ENCODE measurements around the gene IKBIP.
"Not testable (repeated sequence)": the region's sequence is repeated elsewhere in the genome, so short reads cannot be mapped to it uniquely, and the experiment has no call there.

The IKBIP gene

DNA sequence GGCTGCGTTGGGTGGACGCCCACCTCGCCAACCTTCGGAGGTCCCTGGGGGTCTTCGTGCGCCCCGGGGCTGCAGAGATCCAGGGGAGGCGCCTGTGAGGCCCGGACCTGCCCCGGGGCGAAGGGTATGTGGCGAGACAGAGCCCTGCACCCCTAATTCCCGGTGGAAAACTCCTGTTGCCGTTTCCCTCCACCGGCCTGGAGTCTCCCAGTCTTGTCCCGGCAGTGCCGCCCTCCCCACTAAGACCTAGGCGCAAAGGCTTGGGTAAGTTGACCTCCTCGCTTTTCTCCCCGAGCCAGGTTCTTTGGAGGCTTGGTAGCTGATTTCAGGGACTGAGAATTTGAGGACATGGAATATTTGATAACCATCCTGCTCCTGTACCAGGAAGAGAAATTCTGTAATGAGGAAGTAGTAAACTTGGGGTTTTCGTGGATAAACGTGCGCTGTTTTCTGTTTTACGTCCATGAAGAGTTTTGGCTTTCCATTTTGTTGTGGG lies 1.0 kb upstream of the IKBIP start:
- H3K27me3 ChIP-seq (ENCODE audit: low read length): no peaks in the 10 kb centered on the region
- H3K4me3 ChIP-seq (ENCODE audit: insufficient read depth, low read length, poor library complexity, severe bottlenecking): peak overlapping the region; percentile 96
- H3K9me3 ChIP-seq (ENCODE audit: insufficient read depth, low read length): no peaks in the 10 kb centered on the region
- H4K20me1 ChIP-seq (ENCODE audit: low read depth, low read length): no peaks in the 10 kb centered on the region
- peaks cover 10% of the 10 kb centered on the region; the same call in 1 of the 2 replicates for H3F3A ChIP-seq (ENCODE audit: insufficient read depth)
- TF ChIP-seq CTCF (IDR thresholded peaks at IDR 0.05; ENCODE audit: insufficient read depth, low read length, poor library complexity, severe bottlenecking) (no peak), EZH2phosphoT487 (conservative IDR thresholded peaks at IDR 0.05; ENCODE audit: low read length) (no peak)
- H3K9ac ChIP-seq (ENCODE audit: low read length): peak overlapping the region; percentile 95
- H3K27ac ChIP-seq (ENCODE audit: low read depth, low read length): peak overlapping the region; percentile 29
- peak overlapping the region; percentile 87 for H3K4me2 ChIP-seq (ENCODE audit: low read depth, low read length, poor library complexity, severe bottlenecking)
- H2AFZ ChIP-seq (ENCODE audit: low read depth, low read length, severe bottlenecking): peak overlapping the region; percentile 70
- peaks cover 21% of the 10 kb centered on the region; the same call in 1 of the 2 replicates for H3K36me3 ChIP-seq (ENCODE audit: low read length)
- H3K9me2 ChIP-seq (replicated peaks; ENCODE audit: insufficient read depth, low read length): no peaks in the 10 kb centered on the region
- H3K79me2 ChIP-seq (ENCODE audit: insufficient read depth, low read length): peaks cover 60% of the 10 kb centered on the region

GRCh38 chr12:98644433-98644711 lies 216 bp downstream of the IKBIP start:
- Histone ChIP-seq H3K9ac (ENCODE audit: low read length) (peak overlapping the region; percentile 95), H3K36me3 (ENCODE audit: low read length) (peaks cover 13% of the 10 kb centered on the region; the same call in 1 of the 2 replicates), H3K79me2 (ENCODE audit: insufficient read depth, low read length) (peaks cover 72% of the 10 kb centered on the region), H3K9me3 (ENCODE audit: insufficient read depth, low read length) (no peaks in the 10 kb centered on the region), H4K20me1 (ENCODE audit: low read depth, low read length) (no peaks in the 10 kb centered on the region), H3K27me3 (ENCODE audit: low read length) (no peaks in the 10 kb centered on the region), H3K27ac (ENCODE audit: low read depth, low read length) (peak overlapping the region; percentile 88), H3K4me2 (ENCODE audit: low read depth, low read length, poor library complexity, severe bottlenecking) (peak overlapping the region; percentile 94), H3K4me3 (ENCODE audit: insufficient read depth, low read length, poor library complexity, severe bottlenecking) (peak overlapping the region; percentile 96), H2AFZ (ENCODE audit: low read depth, low read length, severe bottlenecking) (peak overlapping the region; percentile 80), H3F3A (ENCODE audit: insufficient read depth) (peaks cover 10% of the 10 kb centered on the region; the same call in 1 of the 2 replicates), H3K9me2 (replicated peaks; ENCODE audit: insufficient read depth, low read length) (no peaks in the 10 kb centered on the region)
- TF ChIP-seq CTCF (IDR thresholded peaks at IDR 0.05; ENCODE audit: insufficient read depth, low read length, poor library complexity, severe bottlenecking) (no peak), EZH2phosphoT487 (conservative IDR thresholded peaks at IDR 0.05; ENCODE audit: low read length) (no peak)

DNA sequence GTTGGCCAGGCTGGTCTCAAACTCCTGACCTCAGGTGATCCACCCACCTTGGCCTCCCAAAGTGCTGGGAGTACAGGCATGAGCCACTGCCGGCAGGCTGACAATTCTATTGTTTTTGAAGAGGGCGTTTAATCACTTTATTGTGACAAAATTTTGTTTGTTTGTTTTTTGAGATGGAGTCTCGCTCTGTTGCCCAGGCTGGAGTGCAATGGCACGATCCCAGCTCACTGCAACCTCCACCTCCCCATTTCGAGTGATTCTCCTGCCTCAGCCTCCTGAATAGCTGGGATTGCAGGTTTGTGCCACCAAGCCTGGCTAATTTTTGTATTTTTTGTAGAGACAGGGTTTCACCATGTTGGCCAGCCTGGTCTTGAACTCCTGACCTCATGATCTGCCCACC lies 1.8 kb downstream of the IKBIP start:
- H3K4me3 ChIP-seq (ENCODE audit: insufficient read depth, low read length, poor library complexity, severe bottlenecking); H3K27me3 ChIP-seq (ENCODE audit: low read length); H3K27ac ChIP-seq (ENCODE audit: low read depth, low read length); H3K36me3 ChIP-seq (ENCODE audit: low read length); H4K20me1 ChIP-seq (ENCODE audit: low read depth, low read length); H3K9me2 ChIP-seq (replicated peaks; ENCODE audit: insufficient read depth, low read length); H2AFZ ChIP-seq (ENCODE audit: low read depth, low read length, severe bottlenecking); H3K9me3 ChIP-seq (ENCODE audit: insufficient read depth, low read length); H3F3A ChIP-seq (ENCODE audit: insufficient read depth): not testable (repeated sequence)
- Histone ChIP-seq H3K79me2 (ENCODE audit: insufficient read depth, low read length) (peaks cover 88% of the 10 kb centered on the region), H3K9ac (ENCODE audit: low read length) (0 out of 2 replicates have a peak overlapping the region, but pooled peaks have one; percentile 95), H3K4me2 (ENCODE audit: low read depth, low read length, poor library complexity, severe bottlenecking) (peak overlapping the region; percentile 94)

GRCh38 chr12:98639491-98639890 lies 5.1 kb downstream of the IKBIP start:
- Histone ChIP-seq H3F3A (ENCODE audit: insufficient read depth) (peaks cover 5% of the 10 kb centered on the region; the same call in 1 of the 2 replicates), H3K9ac (ENCODE audit: low read length) (no peak overlapping the region), H4K20me1 (ENCODE audit: low read depth, low read length) (no peaks in the 10 kb centered on the region), H2AFZ (ENCODE audit: low read depth, low read length, severe bottlenecking) (no peak overlapping the region), H3K9me3 (ENCODE audit: insufficient read depth, low read length) (no peaks in the 10 kb centered on the region), H3K27ac (ENCODE audit: low read depth, low read length) (no peak overlapping the region), H3K79me2 (ENCODE audit: insufficient read depth, low read length) (peaks cover 89% of the 10 kb centered on the region), H3K36me3 (ENCODE audit: low read length) (no peaks in the 10 kb centered on the region), H3K4me3 (ENCODE audit: insufficient read depth, low read length, poor library complexity, severe bottlenecking) (no peak overlapping the region), H3K4me2 (ENCODE audit: low read depth, low read length, poor library complexity, severe bottlenecking) (no peak overlapping the region), H3K27me3 (ENCODE audit: low read length) (no peaks in the 10 kb centered on the region), H3K9me2 (replicated peaks; ENCODE audit: insufficient read depth, low read length) (no peaks in the 10 kb centered on the region)
- TF ChIP-seq CTCF (IDR thresholded peaks at IDR 0.05; ENCODE audit: insufficient read depth, low read length, poor library complexity, severe bottlenecking) (no peak), EZH2phosphoT487 (conservative IDR thresholded peaks at IDR 0.05; ENCODE audit: low read length) (no peak)
